Pulmonary artery endothelial cell (primary cell): ENCODE data around the gene SPINK2. TPM values are rescaled to one million over a fixed set of nuclear protein-coding genes. Genes with fewer than 3 reads are reported as not detected.

Experiments used
- DNase-seq: peaks from one replicate; pipeline ENCODE4 v3.0.0-alpha.2; 2011; ENCODE audit warnings: low read depth, low spot score
- total RNA-seq: library from RNA; depleted of rRNA; stranded (reverse); fragments of >200 nt; gene quantifications from 2 replicates; pipeline ENCODE4 v1.2.3, GENCODE V29; 2014

SPINK2 gene
- total RNA-seq, 1 donor from 2014 or later = not detected

DNA sequence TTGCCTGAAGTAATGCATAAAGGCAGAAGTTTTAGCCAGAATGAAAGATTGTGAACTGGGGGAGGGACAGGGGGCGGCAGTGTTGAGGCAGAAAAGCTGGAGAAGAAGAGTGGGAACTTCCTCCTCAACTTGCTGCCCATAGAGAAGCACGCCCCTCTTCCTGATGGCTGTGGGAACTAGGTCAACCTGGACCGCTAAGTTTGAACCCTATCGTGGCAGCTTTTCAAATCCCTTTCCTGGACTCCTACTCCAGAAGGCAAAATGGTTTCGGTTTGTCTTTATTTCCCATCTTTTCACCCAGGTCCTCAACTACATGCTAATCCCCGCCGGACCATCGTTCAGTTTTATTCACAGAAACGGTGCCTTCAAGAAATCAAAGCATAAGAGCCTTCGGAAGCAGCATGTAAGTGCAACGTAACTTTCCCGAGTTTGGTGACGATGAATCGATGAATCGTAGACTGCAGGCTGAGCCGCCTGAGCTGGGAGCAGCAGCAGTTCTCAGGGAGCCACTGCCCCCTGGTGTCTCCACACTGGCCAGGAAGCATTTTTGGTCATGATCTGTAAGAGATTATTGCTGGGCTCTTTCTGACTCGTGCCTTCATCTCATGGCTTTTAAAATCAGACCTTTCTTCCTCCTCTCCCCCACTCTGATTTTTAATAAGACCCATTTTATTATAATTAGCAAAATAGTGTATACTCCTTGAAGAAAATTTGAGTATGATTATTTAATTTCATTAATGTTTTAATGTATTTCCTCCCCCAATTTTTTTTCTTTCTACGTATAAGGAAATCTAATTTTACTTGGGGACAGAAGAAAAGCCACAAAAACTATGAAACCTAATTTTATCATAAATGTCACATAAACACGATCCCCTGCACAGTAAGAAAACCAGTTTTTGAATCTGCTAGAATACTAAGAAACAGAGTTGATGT, 21.4 kb downstream of the SPINK2 start:
- DNase-seq = peak; percentile 43

DNA sequence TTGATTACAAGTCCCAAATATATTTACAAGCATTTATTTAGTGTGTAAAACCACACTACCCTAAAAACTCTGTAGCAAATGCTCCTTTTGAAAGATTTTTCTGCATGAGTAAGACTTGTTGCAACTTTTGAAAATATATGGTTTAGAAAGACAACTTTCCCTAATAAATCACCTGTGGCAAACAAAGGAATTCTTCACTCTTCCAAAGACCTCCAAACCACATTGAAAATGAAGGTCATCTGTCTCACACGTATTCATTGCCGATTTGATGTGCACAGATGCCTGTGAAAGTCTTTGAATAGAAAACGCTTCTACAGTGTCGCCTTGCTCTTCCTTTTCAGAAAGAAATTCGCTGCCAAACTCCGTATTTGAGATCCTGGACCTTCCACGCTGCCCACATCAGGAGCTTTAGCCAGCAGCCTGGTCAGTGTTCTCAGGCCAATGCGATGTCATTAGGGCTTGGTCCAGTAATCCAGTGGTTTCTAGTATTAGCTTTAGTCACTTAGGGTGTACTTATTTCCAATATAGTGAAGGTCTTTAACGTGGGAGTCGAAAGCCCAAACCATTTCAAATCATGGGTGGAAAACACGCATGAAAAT, 22.2 kb downstream of the SPINK2 start:
- no peak for DNase-seq

DNA sequence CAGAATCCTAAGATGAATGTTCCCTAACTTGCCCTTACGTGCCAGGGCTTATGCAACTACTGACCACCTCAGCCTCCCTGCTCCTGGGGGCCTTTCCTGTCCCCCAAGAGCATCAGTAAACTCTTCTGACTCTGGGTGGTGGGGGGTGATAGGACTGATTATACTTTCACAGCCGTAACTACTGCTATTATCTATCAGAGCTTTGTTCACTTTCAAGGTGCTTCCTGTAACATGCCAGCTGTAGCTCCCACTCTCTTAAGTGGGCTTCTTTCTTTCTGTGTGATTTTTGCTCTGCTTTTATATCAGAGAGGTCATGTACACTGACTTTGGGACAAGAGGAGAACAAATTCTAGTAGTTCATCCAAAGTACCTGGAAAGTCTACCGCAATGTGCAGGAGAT, 25.3 kb downstream of the SPINK2 start:
- DNase-seq = no peak

DNA sequence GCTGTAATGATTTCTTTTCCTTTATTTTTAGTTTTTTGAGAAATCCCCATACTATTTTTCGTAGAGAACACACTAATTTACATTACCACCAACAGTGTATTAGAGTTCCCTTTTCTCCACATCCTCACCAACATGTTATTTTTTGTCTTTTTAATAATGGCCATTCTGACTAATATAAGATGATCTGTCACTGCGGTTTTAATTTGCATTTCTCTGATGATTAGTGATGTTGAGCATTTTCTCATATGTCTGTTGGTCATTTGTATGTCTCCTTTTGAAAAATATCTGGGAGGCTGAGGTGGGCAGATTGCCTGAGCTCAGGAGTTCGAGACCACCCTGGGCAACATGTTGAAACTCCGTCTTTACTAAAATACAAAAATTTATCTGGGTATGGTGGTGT, 30.2 kb downstream of the SPINK2 start:
- DNase-seq = no peak

DNA sequence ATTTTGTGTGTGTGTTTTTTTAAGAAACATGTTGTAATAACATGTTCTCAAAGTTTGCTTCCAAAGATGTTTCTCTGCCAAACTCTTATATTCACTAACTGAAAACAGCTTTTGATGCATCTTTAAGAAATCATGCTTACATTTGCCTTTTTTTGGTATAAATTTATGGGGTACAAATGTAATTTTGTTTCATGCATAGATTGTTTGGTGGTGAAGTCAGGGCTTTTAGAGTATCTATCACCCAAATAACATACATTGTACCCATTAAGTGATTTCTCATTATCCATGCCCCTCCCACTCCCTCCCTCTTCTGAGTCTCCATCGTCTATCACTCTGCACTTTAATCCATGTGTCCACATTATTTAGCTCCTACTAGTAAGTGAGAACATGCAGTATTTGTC, 30.8 kb downstream of the SPINK2 start:
- DNase-seq = no peak

DNA sequence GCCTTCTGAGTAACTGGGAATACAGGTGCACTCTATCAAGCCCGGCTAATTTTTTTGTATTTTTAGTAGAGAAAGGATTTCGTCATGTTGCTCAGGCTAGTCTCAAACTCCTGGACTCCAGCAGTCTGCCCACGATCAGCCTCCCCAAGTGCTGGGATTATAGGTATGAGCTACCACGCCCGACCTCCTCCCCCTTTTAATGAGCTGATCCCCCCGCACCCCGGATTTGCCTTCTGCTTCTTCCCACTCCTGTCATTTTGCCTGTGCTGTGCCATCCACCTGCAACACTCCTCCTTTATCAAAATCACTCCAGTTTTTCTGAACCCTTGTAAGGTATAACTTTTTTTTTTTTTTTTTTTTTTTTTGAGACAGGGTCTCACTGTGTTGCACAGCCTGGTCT, 33.4 kb downstream of the SPINK2 start:
- DNase-seq = no peak

DNA sequence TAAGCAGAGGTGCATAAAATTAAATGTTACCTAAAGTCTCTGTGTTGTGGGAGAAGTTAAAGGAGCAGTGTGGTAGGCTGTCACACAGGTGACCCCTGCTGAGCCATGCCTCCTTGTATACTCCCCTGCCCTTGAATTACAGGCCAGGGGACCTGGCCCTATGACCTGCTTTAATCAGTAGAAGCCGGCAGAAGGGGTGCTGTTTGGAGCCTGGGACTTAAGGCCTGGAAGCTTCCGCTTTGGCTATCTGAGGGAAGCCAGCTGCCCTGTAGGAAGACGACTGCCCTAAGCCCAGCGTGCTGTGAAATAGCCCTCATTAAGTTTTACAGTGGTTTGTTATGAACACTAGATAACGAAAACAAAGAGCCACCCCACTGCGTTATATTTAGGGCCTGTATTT, 34.1 kb downstream of the SPINK2 start:
- DNase-seq = no peak

DNA sequence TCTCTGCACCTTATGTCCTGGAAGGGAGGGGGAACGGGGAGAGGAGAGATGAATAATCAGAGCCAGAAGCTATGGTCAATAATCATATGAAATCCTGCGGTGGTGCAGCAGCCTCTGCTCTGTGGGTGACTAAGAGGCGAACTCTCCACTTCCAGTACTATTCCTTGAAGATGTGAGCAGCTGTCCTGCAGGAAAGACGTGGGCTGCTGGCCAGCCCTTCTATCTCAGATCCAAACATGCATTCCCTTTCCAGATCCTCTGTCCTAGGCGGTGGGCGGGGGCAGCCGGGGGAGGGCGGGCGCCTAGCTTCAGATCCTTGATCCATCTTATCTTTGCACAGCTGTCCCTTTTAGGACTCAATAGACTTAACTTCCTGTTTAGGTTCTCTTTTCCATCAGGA, 34.5 kb downstream of the SPINK2 start:
- no peak for DNase-seq

DNA sequence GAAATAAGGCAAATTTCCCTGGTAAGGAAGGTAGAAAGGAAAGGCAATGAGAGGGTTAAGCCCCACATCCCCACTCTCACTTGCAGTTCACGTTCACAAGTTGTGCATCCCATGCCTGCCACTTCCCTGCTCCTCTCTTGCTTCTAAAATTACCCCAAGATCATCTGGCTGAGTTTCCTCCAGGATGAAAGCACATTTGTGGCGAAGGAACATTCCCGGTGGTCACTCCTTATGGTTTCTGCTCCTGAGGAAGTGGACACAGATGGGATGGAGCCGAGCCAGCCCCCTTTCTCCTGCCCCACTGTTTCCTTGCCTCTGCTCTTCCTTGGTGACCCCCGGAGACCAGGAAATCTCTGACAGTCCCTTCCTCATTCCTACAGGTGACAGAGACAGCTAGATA, 37.5 kb downstream of the SPINK2 start:
- DNase-seq = no peak

DNA sequence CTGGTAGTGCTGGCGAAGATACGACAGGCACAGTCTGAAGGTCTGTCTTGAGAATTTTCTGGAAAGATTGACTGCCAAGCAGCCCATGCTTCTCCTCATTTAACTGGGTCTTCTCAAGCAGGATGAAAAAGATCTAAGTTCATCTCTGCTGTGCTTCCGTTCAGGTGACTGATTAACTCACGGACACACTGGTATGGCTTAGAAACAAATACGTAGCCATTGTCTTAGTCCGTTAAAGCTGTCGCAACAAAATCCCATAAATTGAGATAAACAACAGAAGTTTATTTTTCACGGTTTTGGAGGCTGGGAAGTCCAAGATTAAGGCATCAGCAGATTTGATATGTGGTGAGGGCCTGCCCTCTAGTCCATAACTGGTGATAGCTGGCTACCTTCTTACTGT, 39.5 kb downstream of the SPINK2 start:
- DNase-seq = no peak

DNA sequence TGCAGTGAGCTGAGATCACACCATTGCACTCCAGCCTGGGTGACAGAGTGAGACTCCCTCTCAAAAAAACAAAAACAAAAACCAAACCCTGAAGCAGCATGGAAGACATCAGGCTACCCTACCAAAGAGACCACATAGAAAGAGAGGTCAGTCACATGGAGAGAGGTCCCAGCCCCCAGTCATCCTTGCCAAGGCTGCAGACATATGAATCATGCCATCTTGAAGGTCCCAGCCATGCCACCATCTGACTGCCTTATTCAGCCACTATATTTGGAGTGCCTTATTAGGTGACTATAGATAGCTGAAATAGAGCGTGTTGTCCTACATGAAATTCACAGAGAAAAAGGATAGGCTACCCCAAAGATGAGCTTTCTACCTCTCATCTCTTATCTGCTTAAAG, 48.2 kb downstream of the SPINK2 start:
- DNase-seq = no peak

DNA sequence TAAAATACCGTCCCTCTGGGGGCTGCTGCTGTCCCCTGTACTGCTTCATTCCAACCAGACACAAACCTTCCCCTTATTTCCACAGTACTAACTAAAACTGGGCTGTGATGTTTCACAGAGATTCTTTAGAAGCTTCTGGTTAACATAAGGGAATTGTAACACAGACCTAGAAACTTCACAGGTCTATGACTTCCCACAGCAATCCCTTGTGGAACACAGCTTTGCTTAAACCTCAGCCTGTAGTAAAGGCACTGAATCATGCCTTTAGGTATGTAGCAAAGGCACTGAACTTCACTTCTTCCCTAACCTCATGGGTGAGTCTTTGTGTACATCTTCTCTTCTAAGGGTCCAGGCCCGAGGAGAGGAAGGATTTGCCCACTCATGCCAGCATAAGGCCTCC, 49.4 kb downstream of the SPINK2 start:
- no peak for DNase-seq

DNA sequence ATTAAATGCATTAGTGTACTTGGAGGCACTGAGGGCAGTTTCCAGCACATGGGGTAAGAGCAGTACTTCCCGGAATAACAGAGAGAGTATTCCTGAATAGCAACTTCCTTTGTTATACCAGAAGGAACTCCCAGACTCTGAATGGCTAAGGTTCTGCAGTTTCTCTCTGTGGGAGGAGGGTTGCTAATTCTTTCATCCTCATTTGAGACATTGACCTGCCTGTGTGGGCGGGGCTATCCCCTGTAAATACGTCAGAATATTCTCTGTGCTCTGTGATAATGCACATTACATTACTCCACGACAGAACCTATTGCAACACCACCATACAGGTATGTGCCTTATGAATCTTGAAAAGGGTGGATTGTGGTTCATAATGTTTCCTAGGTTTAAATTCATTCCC, 52.7 kb downstream of the SPINK2 start:
- DNase-seq = no peak

DNA sequence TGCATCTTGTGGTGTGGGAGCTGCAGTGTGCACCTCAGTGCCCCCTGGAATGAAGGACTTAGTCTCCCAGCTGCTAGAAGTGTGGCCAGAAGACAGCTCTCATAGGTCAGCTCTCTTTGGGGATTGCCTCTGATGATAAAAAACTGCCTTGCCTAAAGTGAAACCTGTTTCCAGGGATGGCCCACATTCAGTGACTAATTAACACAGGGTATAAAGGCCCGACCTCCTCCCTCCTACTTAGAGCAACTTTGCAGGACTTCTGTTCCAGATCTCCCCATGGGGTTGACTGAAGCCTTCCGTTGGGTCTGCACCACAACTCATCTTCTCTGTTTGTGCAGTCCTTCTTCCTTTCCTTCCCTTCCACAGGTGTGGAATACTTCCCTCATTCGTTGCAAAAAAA, 53.2 kb downstream of the SPINK2 start:
- DNase-seq = no peak

DNA sequence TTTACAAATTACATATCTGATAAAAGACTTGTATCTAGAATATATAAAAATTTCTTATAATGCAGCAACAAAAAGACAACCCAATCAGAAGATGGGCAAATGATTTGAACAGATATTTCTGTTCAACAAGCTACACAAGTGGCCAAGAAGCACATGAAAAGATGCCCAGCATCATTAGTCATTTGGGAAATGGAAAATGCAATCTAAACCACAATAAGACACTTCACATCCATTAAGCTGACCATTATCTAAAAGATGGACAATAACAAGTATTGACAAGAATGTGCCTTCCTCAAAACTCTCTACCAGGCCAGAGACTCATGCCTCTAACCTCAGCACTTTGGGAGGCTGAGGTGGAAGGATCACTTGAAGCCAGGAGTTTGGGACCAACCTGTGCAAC, 53.9 kb downstream of the SPINK2 start:
- no peak for DNase-seq

DNA sequence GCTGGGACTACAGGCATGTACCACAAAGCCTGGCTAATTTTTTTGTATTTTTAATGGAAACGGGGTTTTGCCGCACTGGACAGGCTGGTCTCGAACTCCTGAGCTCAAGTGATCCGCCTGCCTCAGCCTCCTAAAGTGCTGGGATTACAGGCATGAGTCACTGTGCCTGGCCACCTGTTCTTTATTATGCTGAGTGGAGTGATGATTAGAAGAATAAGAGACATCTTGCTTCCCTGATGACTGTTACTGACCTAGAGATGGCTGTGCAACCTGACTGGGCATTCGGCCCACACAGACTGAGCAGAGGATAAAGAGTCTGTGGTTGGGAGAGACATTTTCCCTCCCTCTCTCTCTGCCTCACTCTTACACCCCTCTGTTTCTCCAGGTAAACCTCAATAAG, 56.7 kb downstream of the SPINK2 start:
- DNase-seq = no peak

DNA sequence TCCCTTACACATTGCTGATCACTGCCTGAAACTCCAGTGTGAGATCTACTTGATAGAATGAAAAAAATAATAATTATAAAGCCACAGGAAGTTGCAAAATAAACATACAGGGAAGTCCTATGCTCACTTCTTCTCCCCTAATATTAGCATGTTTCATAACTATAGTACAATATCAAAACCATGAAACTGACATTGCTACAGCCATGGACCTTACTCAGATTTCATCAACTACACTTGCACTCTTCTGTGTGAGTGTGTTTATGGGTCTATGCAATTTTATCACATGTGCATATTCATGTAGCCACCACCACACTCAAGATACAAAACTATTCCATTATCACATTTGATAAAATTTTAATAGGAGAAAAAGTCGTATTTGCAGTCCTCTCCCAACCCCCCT, 57.3 kb downstream of the SPINK2 start:
- DNase-seq = no peak

DNA sequence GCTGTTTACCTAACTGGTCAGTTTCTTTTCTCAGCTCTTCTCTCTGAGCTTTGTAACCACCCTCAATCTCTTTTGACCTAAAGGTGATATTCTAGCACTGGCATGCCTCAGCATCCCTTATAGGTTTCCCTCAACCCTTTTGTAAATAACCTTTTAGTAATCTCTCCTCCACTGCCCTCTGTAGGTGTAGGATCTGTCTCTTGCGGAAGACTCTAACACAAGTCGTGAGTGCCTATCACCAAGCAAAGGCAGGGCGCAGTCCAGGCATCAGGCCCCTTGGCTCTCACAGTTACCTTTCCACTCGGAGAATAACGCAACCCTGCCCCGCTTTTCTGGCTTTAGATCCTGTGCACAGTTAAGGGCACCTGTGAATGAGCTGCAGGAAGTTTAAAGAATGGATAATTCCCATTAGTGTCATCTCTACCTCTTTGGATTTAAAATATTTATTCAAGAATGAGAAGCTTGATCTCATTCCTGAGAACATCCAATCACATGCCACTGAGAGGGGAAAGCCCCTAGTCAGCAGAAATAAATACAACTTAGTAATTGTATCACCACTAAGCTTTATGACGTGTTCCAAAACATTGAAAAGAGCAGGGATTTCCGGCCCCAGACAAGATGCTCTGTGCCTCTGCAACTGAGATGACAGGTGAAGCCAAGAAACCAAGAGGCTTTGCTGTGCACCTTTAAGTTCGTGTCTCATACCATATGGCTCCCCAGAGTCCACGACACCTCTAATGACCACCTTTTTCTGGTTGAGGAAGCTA, 58.8 kb downstream of the SPINK2 start:
- DNase-seq = no peak

DNA sequence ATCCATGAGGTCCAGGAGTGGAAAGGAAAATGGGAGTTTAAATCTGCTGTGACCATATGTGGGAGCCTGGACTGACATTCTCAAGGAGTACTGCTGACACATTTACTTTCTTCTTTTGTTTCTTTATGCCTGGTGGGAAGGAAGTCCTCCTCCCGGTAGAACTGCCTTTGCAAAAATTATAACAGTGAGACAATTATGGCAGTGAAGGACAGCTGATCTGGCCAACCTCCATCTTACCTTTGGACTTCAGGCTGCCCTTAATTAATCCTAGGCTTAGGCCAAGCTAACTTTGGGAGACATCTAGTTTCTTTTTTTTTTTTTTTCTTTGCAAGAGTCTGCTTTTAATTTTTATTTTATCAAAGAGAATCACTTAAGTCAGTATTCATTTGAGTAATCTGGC, 61.3 kb downstream of the SPINK2 start:
- no peak for DNase-seq
